Esophagus squamous epithelium (tissue), 4 donors: Measurements from ENCODE around the gene BANP.

Source experiments
- POLR2A ChIP-seq, 4 donors: fragments of 450-650 bp; IDR thresholded peaks; one replicate each; pipeline ENCODE4 v1.6.1; 2017; ENCODE audit warnings: antibody characterized with exemption in 4 of 4, mild to moderate bottlenecking in 4 of 4, moderate library complexity in 3 of 4
- TF ChIP-seq, protein P1 (sequence below), 6 experiments: fragments of 450-650 bp in 4 of 6; fragments of 200-600 bp in 2 of 6; sonication (generic) in 2 of 6; IDR thresholded peaks; one replicate each; pipeline ENCODE4 v1.5.1; 2016 to 2019; ENCODE audit warnings: antibody characterized with exemption in 6 of 6, mild to moderate bottlenecking in 4 of 6, moderate library complexity in 4 of 6

DNA sequence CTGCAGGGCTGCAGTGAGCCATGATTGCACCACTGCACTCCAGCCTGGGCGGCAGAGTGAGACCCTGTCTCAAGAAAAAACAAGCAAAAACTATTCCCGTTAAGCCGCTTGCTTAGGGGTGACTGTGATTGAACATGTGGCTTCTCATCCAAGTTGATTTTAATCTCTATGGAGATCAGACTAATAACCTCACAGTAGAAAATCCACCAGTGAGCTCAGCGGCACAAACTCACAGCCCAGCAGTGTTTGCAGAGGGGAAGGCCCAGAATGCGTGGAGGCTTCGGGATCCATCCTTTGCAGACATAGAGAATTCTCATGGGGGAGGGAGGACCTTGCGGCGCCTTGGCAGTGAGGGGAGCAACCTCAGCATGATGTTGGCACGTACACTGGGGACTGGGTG lies 7.4 kb downstream of the BANP start:
- TF ChIP-seq, protein P1, sequence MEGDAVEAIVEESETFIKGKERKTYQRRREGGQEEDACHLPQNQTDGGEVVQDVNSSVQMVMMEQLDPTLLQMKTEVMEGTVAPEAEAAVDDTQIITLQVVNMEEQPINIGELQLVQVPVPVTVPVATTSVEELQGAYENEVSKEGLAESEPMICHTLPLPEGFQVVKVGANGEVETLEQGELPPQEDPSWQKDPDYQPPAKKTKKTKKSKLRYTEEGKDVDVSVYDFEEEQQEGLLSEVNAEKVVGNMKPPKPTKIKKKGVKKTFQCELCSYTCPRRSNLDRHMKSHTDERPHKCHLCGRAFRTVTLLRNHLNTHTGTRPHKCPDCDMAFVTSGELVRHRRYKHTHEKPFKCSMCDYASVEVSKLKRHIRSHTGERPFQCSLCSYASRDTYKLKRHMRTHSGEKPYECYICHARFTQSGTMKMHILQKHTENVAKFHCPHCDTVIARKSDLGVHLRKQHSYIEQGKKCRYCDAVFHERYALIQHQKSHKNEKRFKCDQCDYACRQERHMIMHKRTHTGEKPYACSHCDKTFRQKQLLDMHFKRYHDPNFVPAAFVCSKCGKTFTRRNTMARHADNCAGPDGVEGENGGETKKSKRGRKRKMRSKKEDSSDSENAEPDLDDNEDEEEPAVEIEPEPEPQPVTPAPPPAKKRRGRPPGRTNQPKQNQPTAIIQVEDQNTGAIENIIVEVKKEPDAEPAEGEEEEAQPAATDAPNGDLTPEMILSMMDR (IDR thresholded peaks at IDR 0.05): no peak
- TF ChIP-seq POLR2A (IDR thresholded peaks at IDR 0.05): no peak
